Neural cell (in vitro differentiated cells): ENCODE measurements around the gene ITIH4. TPM values are rescaled to one million over a fixed set of nuclear protein-coding genes. Genes with fewer than 3 reads are reported as not detected.

ENCODE experiments used
- H2AFZ ChIP-seq: fragments of 200-600, 300-800 bp; sonication (generic), shearing (Covaris generic); 2 replicates; pipeline ENCODE4 v1.6.0; 2014; ENCODE audit warnings: low read depth, mild to moderate bottlenecking, antibody characterized with exemption, low read length, moderate library complexity
- H3F3A ChIP-seq: fragments of 200-600 bp; shearing (Covaris generic); 2 replicates; pipeline ENCODE4 v1.6.1; 2016; ENCODE audit warnings: mild to moderate bottlenecking, moderate library complexity, mixed read lengths, antibody characterized with exemption, low read length; ENCODE audit not compliant: insufficient read depth, poor library complexity, severe bottlenecking
- H3K27ac ChIP-seq: fragments of 200-600, 300-800 bp; sonication (generic), shearing (Covaris generic); 2 replicates; pipeline ENCODE4 v1.5.1; 2014; ENCODE audit warnings: mild to moderate bottlenecking, low read length, moderate library complexity
- H3K27me3 ChIP-seq: fragments of 300-800, 200-600 bp; sonication (generic), shearing (Covaris generic); 2 replicates; pipeline ENCODE4 v1.6.0; 2014; ENCODE audit warnings: mild to moderate bottlenecking, low read depth, low read length, moderate library complexity; ENCODE audit not compliant: insufficient read depth
- H3K36me3 ChIP-seq: fragments of 300-800, 200-600 bp; sonication (generic), shearing (Covaris generic); 2 replicates; pipeline ENCODE4 v1.5.1; 2014; ENCODE audit warnings: mild to moderate bottlenecking, antibody characterized with exemption, low read length, moderate library complexity; ENCODE audit not compliant: insufficient read depth
- H3K4me2 ChIP-seq: fragments of 300-800, 200-600 bp; sonication (generic), shearing (Covaris generic); 2 replicates; pipeline ENCODE4 v1.6.0; 2014; ENCODE audit warnings: mild to moderate bottlenecking, low read length
- H3K4me3 ChIP-seq: fragments of 300-800, 200-600 bp; sonication (generic), shearing (Covaris generic); 2 replicates; pipeline ENCODE4 v1.5.1; 2014; ENCODE audit warnings: mild to moderate bottlenecking, low read length, moderate library complexity
- H3K79me2 ChIP-seq: fragments of 200-600 bp; shearing (Covaris generic); replicated peaks from 2 replicates; pipeline ENCODE4 v1.6.0; 2014; ENCODE audit warnings: mild to moderate bottlenecking, low read length, moderate library complexity; ENCODE audit not compliant: insufficient read depth
- H3K9ac ChIP-seq: fragments of 300-800, 200-600 bp; sonication (generic), shearing (Covaris generic); 2 replicates; pipeline ENCODE4 v1.6.1; 2016; ENCODE audit warnings: mild to moderate bottlenecking, low read length, mixed read lengths
- H3K9me2 ChIP-seq: fragments of 200-600 bp; shearing (Covaris generic); 2 replicates; pipeline ENCODE4 v1.6.1; 2016; ENCODE audit warnings: mild to moderate bottlenecking, low read length, mixed read lengths; ENCODE audit not compliant: insufficient read depth
- H3K9me3 ChIP-seq: fragments of 200-600, 300-800 bp; sonication (generic), shearing (Covaris generic); 2 replicates; pipeline ENCODE4 v1.6.1; 2016; ENCODE audit warnings: mild to moderate bottlenecking, mixed run types, low read length, moderate library complexity, mixed read lengths
- H4K20me1 ChIP-seq: fragments of 200-600 bp; shearing (Covaris generic); 2 replicates; pipeline ENCODE4 v1.6.1; 2016; ENCODE audit warnings: mild to moderate bottlenecking, mixed run types; ENCODE audit not compliant: insufficient read depth
- MXI1 ChIP-seq: fragments of 450-650 bp; conservative IDR thresholded peaks from 2 replicates; pipeline ENCODE4 v1.6.1; 2014; ENCODE audit warnings: antibody characterized with exemption, mild to moderate bottlenecking; ENCODE audit not compliant: poor library complexity, severe bottlenecking
- POLR2AphosphoS5 ChIP-seq: IDR thresholded peaks from 2 replicates; pipeline ENCODE4 v1.6.1; 2012
- REST ChIP-seq: IDR thresholded peaks from 2 replicates; pipeline ENCODE4 v1.6.1; 2012; ENCODE audit warnings: borderline replicate concordance
- SMC3 ChIP-seq: fragments of 450-650 bp; conservative IDR thresholded peaks from 2 replicates; pipeline ENCODE4 v1.6.1; 2014; ENCODE audit warnings: antibody characterized with exemption, mild to moderate bottlenecking, moderate library complexity; ENCODE audit not compliant: poor library complexity
- polyA plus RNA-seq: library from polyadenylated mRNA; depleted of rRNA; stranded (reverse); fragments of >200 nt; gene quantifications from 2 replicates; pipeline ENCODE4 v1.2.3, GENCODE V29; 2014
- small RNA-seq, 3 experiments: library from RNA; depleted of rRNA; stranded (forward); fragments of <200 nt; gene quantifications; one replicate each; pipeline ENCODE3, GENCODE V24; 2012

Gene ITIH4
- polyA plus RNA-seq, 1 donor from 2014 or later, result 16.3 TPM

- Histone ChIP-seq H3K9ac (peak overlapping the region; percentile 85), H3K27me3 (no peaks in the 10 kb centered on the region), H2AFZ (peak overlapping the region; percentile 7), H3K9me3 (no peaks in the 10 kb centered on the region), H3K36me3 (peaks cover 4% of the 10 kb centered on the region), H4K20me1 (no peaks in the 10 kb centered on the region), H3K27ac (peak overlapping the region; percentile 72), H3K9me2 (no peaks in the 10 kb centered on the region), H3K79me2 (peaks cover 28% of the 10 kb centered on the region), H3F3A (no peaks in the 10 kb centered on the region), H3K4me2 (peak overlapping the region; percentile 79), H3K4me3 (peak overlapping the region; percentile 94)
- TF ChIP-seq SMC3 (no peak), MXI1 (no peak)
Measured at GRCh38 chr3:52769786-52770455, 60.6 kb downstream of the ITIH4 start.

- no peaks in the 10 kb centered on the region for H4K20me1 ChIP-seq
- H3K36me3 ChIP-seq, result peaks cover 16% of the 10 kb centered on the region
- no peak overlapping the region for H3K27ac ChIP-seq
Measured at GRCh38 chr3:52763466-52763865, 67.0 kb downstream of the ITIH4 start.

More at GRCh38 chr3:52763466-52763865, 67.0 kb downstream of the ITIH4 start:
- Histone ChIP-seq H3K9ac (no peak overlapping the region), H3K9me3 (no peaks in the 10 kb centered on the region), H3K79me2 (peaks cover 9% of the 10 kb centered on the region), H3K27me3 (no peaks in the 10 kb centered on the region), H3K4me2 (no peak overlapping the region), H3K4me3 (no peak overlapping the region), H2AFZ (no peak overlapping the region), H3F3A (no peaks in the 10 kb centered on the region), H3K9me2 (no peaks in the 10 kb centered on the region)
- TF ChIP-seq REST (no peak), MXI1 (no peak), POLR2AphosphoS5 (no peak)

Small RNAs within 50 kb of the gene (small RNA-seq; reads per million reads assigned to genes)
- gene MIR8064, result 0 reads per million in 3 experiments
- 0 reads per million in 3 experiments for gene MUSTN1

Other genes with a start within 250 kb of the ITIH4 start
- gene PBRM1, start 144.8 kb downstream of the ITIH4 start, polyA plus RNA-seq, result 64.4 and 66.6 TPM in 2 replicates
- gene GNL3, start 144.6 kb downstream of the ITIH4 start, polyA plus RNA-seq, result 133 and 151 TPM in 2 replicates
- gene GLT8D1, start 124.9 kb downstream of the ITIH4 start, polyA plus RNA-seq, result 177 and 182 TPM in 2 replicates
- gene SPCS1, start 124.6 kb downstream of the ITIH4 start, polyA plus RNA-seq, result 97.4 TPM in 2 replicates
- gene NEK4, start 59.7 kb downstream of the ITIH4 start, polyA plus RNA-seq, result 29.0 and 45.6 TPM in 2 replicates
- gene ITIH1, start 53.1 kb downstream of the ITIH4 start, polyA plus RNA-seq, result not detected in 2 replicates
- gene ITIH3, start 35.9 kb downstream of the ITIH4 start, polyA plus RNA-seq, result not detected in 2 replicates
- gene MUSTN1, start 4.3 kb upstream of the ITIH4 start, polyA plus RNA-seq, result not detected in 2 replicates
- 14.6 and 24.9 TPM in 2 replicates for gene STIMATE, start 66.9 kb upstream of the ITIH4 start, polyA plus RNA-seq
- 17.3 and 41.7 TPM in 2 replicates for gene SFMBT1, start 215.4 kb upstream of the ITIH4 start, polyA plus RNA-seq